K562 (cell line): ENCODE measurements around the gene WWC2. TPM values are rescaled to one million over a fixed set of nuclear protein-coding genes. Genes with fewer than 3 reads are reported as not detected.

Source experiments
- ATAC-seq: fragments of 200-7000 bp; cut with Tn5 transposase; 3 replicates; pipeline ENCODE4 v1.9.1; 2020; ENCODE audit warnings: moderate library complexity
- BruUV-seq: library from RNA; stranded (reverse); fragments of 400-500 nt; replicated peaks from 2 replicates; lab custom pipeline; 2021; lab: Mats Ljungman, UMichigan
- CTCF ChIA-PET: fragments of 300-600 bp; formaldehyde crosslinking; extraction: SDS; loops from one replicate; lab custom pipeline; 2021; ENCODE audit warnings: low intra/inter-chr PET ratio; lab: Yijun Ruan, JAX
- POLR2A ChIA-PET: fragments of 300-600, 350-650 bp; sonication (Branson Sonifier 250); formaldehyde crosslinking; extraction: SDS; loops from one replicate; lab custom pipeline; 2021; ENCODE audit warnings: antibody characterized with exemption, inconsistent platforms; lab: Yijun Ruan, JAX
- DNase-seq, 4 experiments: peaks; one replicate each; pipeline versions ENCODE4 v3.0.0 to v3.0.0-alpha.2; 2011 to 2018; ENCODE audit warnings: low spot score in 3 of 4, mixed read lengths in 3 of 4; ENCODE audit errors: extremely low read depth in 1 of 4
- FAIRE-seq: peaks from 2 replicates; lab custom pipeline; 2011; peaks lifted over from hg19 to GRCh38; lab: Jason Lieb, UNC
- H2AFZ ChIP-seq: 2 replicates; pipeline ENCODE4 v1.6.0; 2011; ENCODE audit warnings: low read depth, low read length, control low read depth, inconsistent platforms
- H3K27ac ChIP-seq: fragments of 200-600 bp; 3 replicates; pipeline ENCODE4 v1.8.0; 2011; ENCODE audit warnings: low read depth, mild to moderate bottlenecking, control low read depth, inconsistent platforms, low read length, moderate library complexity, mixed read lengths; ENCODE audit errors: extremely low read depth
- H3K27me3 ChIP-seq, 2 experiments: fragments of 300-600 bp in 1 of 2; 2 replicates in 1 of 2; 3 replicates in 1 of 2; pipeline versions ENCODE4 v1.6.0 to v1.8.0; 2011; ENCODE audit warnings: inconsistent platforms in 2 of 2, low read length in 2 of 2, mild to moderate bottlenecking in 1 of 2, mixed read lengths in 1 of 2, moderate library complexity in 1 of 2; ENCODE audit not compliant: control insufficient read depth in 2 of 2, insufficient read depth in 2 of 2
- H3K36me3 ChIP-seq: fragments of 300-600 bp; 3 replicates; pipeline ENCODE4 v1.8.0; 2011; ENCODE audit warnings: mild to moderate bottlenecking, low read length, inconsistent platforms; ENCODE audit not compliant: control insufficient read depth, insufficient read depth
- H3K4me1 ChIP-seq, 2 experiments: fragments of 200-600 bp in 1 of 2; replicated peaks in 1 of 2; 2 replicates in 1 of 2; 3 replicates in 1 of 2; pipeline versions ENCODE4 v1.5.1 to v1.8.0; 2011; ENCODE audit warnings: inconsistent platforms in 2 of 2, low read length in 2 of 2, mild to moderate bottlenecking in 1 of 2, mixed read lengths in 1 of 2, moderate library complexity in 1 of 2; ENCODE audit not compliant: control insufficient read depth in 2 of 2, insufficient read depth in 2 of 2
- H3K4me2 ChIP-seq: 2 replicates; pipeline ENCODE4 v1.6.1; 2011; ENCODE audit warnings: low read length, control low read depth, inconsistent platforms, mixed read lengths; ENCODE audit not compliant: insufficient read depth
- H3K4me3 ChIP-seq: fragments of 200-600 bp; sonication (generic), shearing (Covaris generic); 2 replicates; pipeline ENCODE4 v1.5.1; 2016; ENCODE audit warnings: control low read depth, inconsistent platforms
- H3K79me2 ChIP-seq: fragments of 200-600 bp; 3 replicates; pipeline ENCODE4 v1.8.0; 2011; ENCODE audit warnings: low read length, inconsistent platforms; ENCODE audit not compliant: control insufficient read depth, insufficient read depth
- H3K9ac ChIP-seq, 2 experiments: 2 replicates each; pipeline versions ENCODE4 v1.6.0 to v1.6.1; 2011; ENCODE audit warnings: low read depth in 2 of 2, low read length in 2 of 2, control low read depth in 1 of 2, inconsistent platforms in 1 of 2, mild to moderate bottlenecking in 1 of 2, mixed read lengths in 1 of 2; ENCODE audit not compliant: insufficient read depth in 1 of 2
- H3K9me1 ChIP-seq: one replicate; pipeline ENCODE4 v1.6.0; 2011; ENCODE audit warnings: inconsistent platforms, mild to moderate bottlenecking, low read length, moderate library complexity; ENCODE audit not compliant: control insufficient read depth, insufficient read depth
- H3K9me3 ChIP-seq: replicated peaks from 2 replicates; pipeline ENCODE4 v1.5.1; 2011; ENCODE audit warnings: low read depth, low read length, inconsistent platforms; ENCODE audit not compliant: control insufficient read depth, insufficient read depth
- H4K20me1 ChIP-seq: replicated peaks from 2 replicates; pipeline ENCODE4 v1.6.1; 2011; ENCODE audit warnings: low read length, inconsistent platforms, mixed read lengths; ENCODE audit not compliant: control insufficient read depth, insufficient read depth
- ARID4B ChIP-seq: sonication (generic); formaldehyde crosslinking; IDR thresholded peaks from 2 replicates; pipeline ENCODE4 v1.8.0; 2022; ENCODE audit warnings: mild to moderate bottlenecking, missing genetic modification reagents
- GABPB2 ChIP-seq: fragments of 250-450 bp; sonication (Bioruptor Pico); conservative IDR thresholded peaks from 2 replicates; pipeline ENCODE4 v1.5.1; 2021; ENCODE audit warnings: mild to moderate bottlenecking
- GTF2A2 ChIP-seq: IDR thresholded peaks from 2 replicates; pipeline ENCODE4 v1.6.1; 2016; ENCODE audit warnings: mild to moderate bottlenecking, missing genetic modification characterization, missing compliant biosample characterization
- GTF2E2 ChIP-seq: fragments of 200-800 bp; sonication (Bioruptor generic); IDR thresholded peaks from 2 replicates; pipeline ENCODE4 v1.6.1; 2016; ENCODE audit warnings: missing genetic modification characterization, missing compliant biosample characterization
- KHSRP ChIP-seq: fragments of 450-650 bp; IDR thresholded peaks from 2 replicates; pipeline ENCODE4 v1.6.1; 2017
- MEF2D ChIP-seq: conservative IDR thresholded peaks from 2 replicates; pipeline ENCODE4 v1.6.1; 2016; ENCODE audit warnings: low read depth, missing genetic modification characterization, missing compliant biosample characterization
- MEIS2 ChIP-seq: fragments of 450-650 bp; IDR thresholded peaks from 2 replicates; pipeline ENCODE4 v1.6.1; 2014; ENCODE audit warnings: mild to moderate bottlenecking; ENCODE audit not compliant: partially characterized antibody
- MIER1 ChIP-seq: fragments of 450-650 bp; IDR thresholded peaks from 2 replicates; pipeline ENCODE4 v1.6.1; 2016; ENCODE audit warnings: antibody characterized with exemption, mild to moderate bottlenecking, low read depth
- MLLT1 ChIP-seq, 2 experiments: fragments of 450-650 bp; IDR thresholded peaks; 2 replicates each; pipeline ENCODE4 v1.6.1; 2016
- NFRKB ChIP-seq: fragments of 450-650 bp; IDR thresholded peaks from 2 replicates; pipeline ENCODE4 v1.6.1; 2016; ENCODE audit warnings: low read depth
- PRPF4 ChIP-seq: fragments of 200-400 bp; formaldehyde crosslinking; IDR thresholded peaks from one replicate; pipeline ENCODE4 v1.6.1; 2017; ENCODE audit warnings: low read length, low read depth, mild to moderate bottlenecking; ENCODE audit not compliant: insufficient read depth, poor library complexity, severe bottlenecking
- SIN3A ChIP-seq, 2 experiments: fragments of 150-350 bp in 1 of 2; IDR thresholded peaks; 2 replicates each; pipeline ENCODE4 v1.6.1; 2011 to 2016; ENCODE audit warnings: borderline replicate concordance in 2 of 2, low read depth in 2 of 2, low read length in 2 of 2, mild to moderate bottlenecking in 2 of 2, moderate library complexity in 2 of 2; ENCODE audit not compliant: control insufficient read depth in 1 of 2
- THAP12 ChIP-seq: fragments of 250-450 bp; sonication (Bioruptor Pico); IDR thresholded peaks from 2 replicates; pipeline ENCODE4 v1.9.0; 2021; ENCODE audit warnings: mild to moderate bottlenecking, inconsistent platforms
- ZC3H4 ChIP-seq: sonication (generic); formaldehyde crosslinking; IDR thresholded peaks from 2 replicates; pipeline ENCODE4 v1.9.0; 2021; ENCODE audit warnings: missing genetic modification reagents, borderline replicate concordance
- ZNF766 ChIP-seq: fragments of 200-800 bp; sonication (Bioruptor generic); conservative IDR thresholded peaks from 2 replicates; pipeline ENCODE4 v1.6.1; 2016; ENCODE audit warnings: missing genetic modification characterization, missing compliant biosample characterization
- WGBS: fragments of 100-300 bp; shearing (Covaris generic); methylation state at CpG from one replicate; pipeline ENCODE4 v1.1.6; 2016; ENCODE audit warnings: low coverage, mixed read lengths; ENCODE audit not compliant: insufficient coverage; ENCODE audit errors: missing lambda C conversion rate; 5-methylcytosine and 5-hydroxymethylcytosine counted together
- in situ Hi-C: fragments of 300-500 bp; cut with MboI; formaldehyde crosslinking; loops from 4 replicates; pipeline ENCODE4 v1.15.0; 2018; ENCODE audit warnings: inconsistent platforms, mixed read lengths
- intact Hi-C: fragments of 100-400 bp; cut with micrococcal nuclease; formaldehyde crosslinking; loops from 2 replicates; pipeline ENCODE4 v1.14.2; 2022
- polyA plus RNA-seq, 8 experiments: library from polyadenylated mRNA; depleted of rRNA in 4 of 8; stranded (reverse) in 5 of 8; unstranded in 3 of 8; fragments of >200 nt; fragmentation: Nextera tagmentation in 2 of 8; fragmentation: Illumina TruSeq in 1 of 8; extraction: Ambion mirVana in 2 of 8; extraction: Trizol in 1 of 8; gene quantifications; 2 replicates each; pipeline versions ENCODE4 v1.2.1 to v1.2.3, GENCODE V29; 2011 to 2014; ENCODE audit warnings: inconsistent platforms in 1 of 8, missing spikeins in 1 of 8
- total RNA-seq, 7 experiments: library from RNA; depleted of rRNA in 6 of 7; stranded (reverse); fragments of >200 nt in 6 of 7; fragmentation: Illumina TruSeq in 2 of 7; extraction: Trizol in 2 of 7; gene quantifications; 2 replicates each; pipeline versions ENCODE4 v1.2.1 to v1.2.3, GENCODE V29; 2011 to 2021; ENCODE audit warnings: low replicate concordance in 1 of 7

The WWC2 gene
- total and polyA plus RNA-seq, 9 of the 15 experiments (the other 6 are each of a cell fraction or from before 2014, with no cell fraction given): 3.7 to 39.4 (median 19.6) TPM

GRCh38 chr4:183118585-183118984 lies 19.5 kb downstream of the WWC2 start:
- FAIRE-seq (no peak), DNase-seq (no peak), ATAC-seq (no peak)
- 15% methylated on average over 3 of the region's 3 CpGs for WGBS
- Histone ChIP-seq H3K4me1 (no peaks in the 10 kb centered on the region), H3K9ac (no peak overlapping the region), H3K27ac (no peak overlapping the region), H3K79me2 (peaks cover 17% of the 10 kb centered on the region), H3K4me3 (no peak overlapping the region), H3K27me3 (no peaks in the 10 kb centered on the region), H3K9me3 (no peaks in the 10 kb centered on the region), H2AFZ (no peak overlapping the region), H3K9me1 (no peaks in the 10 kb centered on the region), H4K20me1 (no peaks in the 10 kb centered on the region), H3K4me2 (no peak overlapping the region), H3K36me3 (no peaks in the 10 kb centered on the region)
- in situ Hi-C loops (no loop called here), intact Hi-C loops (no loop called here)
- ChIA-PET CTCF (no interaction called here), POLR2A (no interaction called here)
- TF ChIP-seq ZNF766 (CRISPR knock-in tag) (no peak), SIN3A (IDR thresholded peaks at IDR 0.05; ENCODE audit: borderline replicate concordance in 2 of 2, control insufficient read depth in 1 of 2, low read depth in 2 of 2, low read length in 2 of 2) (no peak), MEIS2 (no peak), KHSRP (no peak), ZC3H4 (no peak), THAP12 (CRISPR knock-in tag) (no peak), MLLT1 (IDR thresholded peaks at IDR 0.05) (no peak), PRPF4 (no peak), ARID4B (CRISPR knock-in tag) (no peak), MEF2D (tag) (no peak), GTF2A2 (no peak), GTF2E2 (tag) (no peak), MIER1 (no peak), GABPB2 (CRISPR knock-in tag) (no peak), NFRKB (no peak)
- no TSS peak for BruUV-seq
